K562 (cell line): ENCODE data around the gene MAP3K14. TPM values are rescaled to one million over a fixed set of nuclear protein-coding genes. Genes with fewer than 3 reads are reported as not detected.

Experiments
- CC2D1A ChIP-seq: fragments of 450-650 bp; IDR thresholded peaks from 2 replicates; pipeline ENCODE4 v1.6.1; 2017; ENCODE audit warnings: mild to moderate bottlenecking
- CHAMP1 ChIP-seq: fragments of 450-650 bp; IDR thresholded peaks from 2 replicates; pipeline ENCODE4 v1.6.1; 2016; ENCODE audit warnings: mild to moderate bottlenecking
- CREM ChIP-seq: IDR thresholded peaks from 2 replicates; pipeline ENCODE4 v1.6.1; 2014; ENCODE audit warnings: antibody characterized with exemption, low read depth
- E2F4 ChIP-seq: sonication (generic); formaldehyde crosslinking; IDR thresholded peaks from 2 replicates; pipeline ENCODE4 v1.8.0; 2022; ENCODE audit warnings: mild to moderate bottlenecking, low read depth, missing genetic modification reagents
- FOXK1 ChIP-seq: sonication (generic); formaldehyde crosslinking; IDR thresholded peaks from 2 replicates; pipeline ENCODE4 v1.8.0; 2022; ENCODE audit warnings: missing genetic modification reagents, mild to moderate bottlenecking, borderline replicate concordance
- GATAD2A ChIP-seq: fragments of 450-650 bp; IDR thresholded peaks from 2 replicates; pipeline ENCODE4 v1.6.1; 2017
- HBP1 ChIP-seq: fragments of 450-650 bp; formaldehyde crosslinking; IDR thresholded peaks from 2 replicates; pipeline ENCODE4 v1.4.0; 2022; ENCODE audit warnings: missing genetic modification characterization
- HNRNPK ChIP-seq: fragments of 200-400 bp; formaldehyde crosslinking; IDR thresholded peaks from one replicate; pipeline ENCODE4 v1.6.1; 2018; ENCODE audit warnings: mild to moderate bottlenecking, low read depth, low read length; ENCODE audit not compliant: poor library complexity, severe bottlenecking
- KAT2B ChIP-seq: IDR thresholded peaks from one replicate; pipeline ENCODE4 v1.6.1; 2012; ENCODE audit warnings: low read depth, mild to moderate bottlenecking, control low read depth, inconsistent platforms, low read length, moderate library complexity
- PPARD ChIP-seq: fragments of 250-450 bp; sonication (Bioruptor Pico); IDR thresholded peaks from 2 replicates; pipeline ENCODE4 v1.8.0; 2022; ENCODE audit warnings: inconsistent platforms, mild to moderate bottlenecking, moderate library complexity
- SMAD4 ChIP-seq: fragments of 250-450 bp; sonication (Bioruptor Pico); conservative IDR thresholded peaks from 2 replicates; pipeline ENCODE4 v1.8.0; 2021; ENCODE audit warnings: inconsistent platforms, mild to moderate bottlenecking, moderate library complexity
- SMARCE1 ChIP-seq: fragments of 450-650 bp; IDR thresholded peaks from 2 replicates; pipeline ENCODE4 v1.7.1; 2016; ENCODE audit warnings: mild to moderate bottlenecking
- TARDBP ChIP-seq: fragments of 450-650 bp; IDR thresholded peaks from 2 replicates; pipeline ENCODE4 v1.6.1; 2016
- TCF3 ChIP-seq: sonication (generic); formaldehyde crosslinking; IDR thresholded peaks from 2 replicates; pipeline ENCODE4 v1.4.0; 2020; ENCODE audit warnings: mild to moderate bottlenecking, missing genetic modification reagents
- TFAM ChIP-seq: fragments of 250-450 bp; sonication (Bioruptor Pico); conservative IDR thresholded peaks from 2 replicates; pipeline ENCODE4 v1.5.0; 2021; ENCODE audit warnings: mild to moderate bottlenecking, moderate library complexity
- THAP12 ChIP-seq: fragments of 250-450 bp; sonication (Bioruptor Pico); IDR thresholded peaks from 2 replicates; pipeline ENCODE4 v1.9.0; 2021; ENCODE audit warnings: mild to moderate bottlenecking, inconsistent platforms
- ZNF175 ChIP-seq: fragments of 200-800 bp; sonication (Bioruptor generic); IDR thresholded peaks from 2 replicates; pipeline ENCODE4 v1.6.1; 2016; ENCODE audit warnings: low read depth, mild to moderate bottlenecking, missing genetic modification characterization, missing compliant biosample characterization
- ZNF740 ChIP-seq, 3 experiments: fragments of 200-800 bp in 1 of 3; sonication (Bioruptor generic) in 1 of 3; sonication (generic) in 1 of 3; formaldehyde crosslinking in 1 of 3; IDR thresholded peaks; 2 replicates each; pipeline versions ENCODE4 v1.6.1 to v1.8.0; 2016 to 2022; ENCODE audit warnings: mild to moderate bottlenecking in 2 of 3, missing compliant biosample characterization in 2 of 3, missing genetic modification characterization in 2 of 3, missing genetic modification reagents in 1 of 3
- ZNF766 ChIP-seq: fragments of 200-800 bp; sonication (Bioruptor generic); conservative IDR thresholded peaks from 2 replicates; pipeline ENCODE4 v1.6.1; 2016; ENCODE audit warnings: missing genetic modification characterization, missing compliant biosample characterization
- ZNF79 ChIP-seq: fragments of 250-450 bp; sonication (Bioruptor Pico); IDR thresholded peaks from 2 replicates; pipeline ENCODE4 v1.4.0; 2020; ENCODE audit warnings: low read depth, mild to moderate bottlenecking, moderate library complexity
- polyA plus RNA-seq, 8 experiments: library from polyadenylated mRNA; depleted of rRNA in 4 of 8; stranded (reverse) in 5 of 8; unstranded in 3 of 8; fragments of >200 nt; fragmentation: Nextera tagmentation in 2 of 8; fragmentation: Illumina TruSeq in 1 of 8; extraction: Ambion mirVana in 2 of 8; extraction: Trizol in 1 of 8; gene quantifications; 2 replicates each; pipeline versions ENCODE4 v1.2.1 to v1.2.3, GENCODE V29; 2011 to 2014; ENCODE audit warnings: inconsistent platforms in 1 of 8, missing spikeins in 1 of 8
- total RNA-seq, 7 experiments: library from RNA; depleted of rRNA in 6 of 7; stranded (reverse); fragments of >200 nt in 6 of 7; fragmentation: Illumina TruSeq in 2 of 7; extraction: Trizol in 2 of 7; gene quantifications; 2 replicates each; pipeline versions ENCODE4 v1.2.1 to v1.2.3, GENCODE V29; 2011 to 2021; ENCODE audit warnings: low replicate concordance in 1 of 7

Gene MAP3K14
- total and polyA plus RNA-seq, 9 of the 15 experiments (the other 6 are each of a cell fraction or from before 2014, with no cell fraction given) = 0.45 to 8.7 (median 3.2) TPM

GRCh38 chr17:45225964-45226530 lies 90.8 kb downstream of the MAP3K14 start (continued):
- TF ChIP-seq HBP1 (CRISPR knock-in tag) (no peak), ZNF79 (no peak), ZNF766 (CRISPR knock-in tag) (no peak), THAP12 (CRISPR knock-in tag) (peak; percentile 39; the same call in 1 of the 2 replicates), HNRNPK (no peak), TCF3 (CRISPR knock-in tag) (no peak), PPARD (no peak), TARDBP (no peak), CHAMP1 (no peak), GATAD2A (0 out of 2 replicates have a peak, but pooled peaks have one; percentile 47), SMARCE1 (peak; percentile 68), SMAD4 (peak; percentile 79), FOXK1 (CRISPR knock-in tag) (no peak), TFAM (CRISPR knock-in tag) (no peak), CREM (peak; percentile 69; the same call in 1 of the 2 replicates), CC2D1A (no peak), ZNF175 (0 out of 2 replicates have a peak, but pooled peaks have one; percentile 69), KAT2B (no peak), ZNF740 (CRISPR knock-in tag; IDR thresholded peaks at IDR 0.05) (peak; percentile 94), ZNF740 (tag; IDR thresholded peaks at IDR 0.05) (no peak; a peak in 1 of 4 replicates), E2F4 (CRISPR knock-in tag) (no peak)
